Measurements from ENCODE around the gene ZDHHC7. TPM values are rescaled to one million over a fixed set of nuclear protein-coding genes. Genes with fewer than 3 reads are reported as not detected.
A peak's percentile ranks its signal among the peaks of the same experiment; 100 is the strongest.

ZDHHC7 gene
- total and polyA plus RNA-seq, 9 of the 15 experiments (the other 6 are each of a cell fraction or from before 2014, with no cell fraction given), result 1.7 to 49.7 (median 37.4) TPM

DNA sequence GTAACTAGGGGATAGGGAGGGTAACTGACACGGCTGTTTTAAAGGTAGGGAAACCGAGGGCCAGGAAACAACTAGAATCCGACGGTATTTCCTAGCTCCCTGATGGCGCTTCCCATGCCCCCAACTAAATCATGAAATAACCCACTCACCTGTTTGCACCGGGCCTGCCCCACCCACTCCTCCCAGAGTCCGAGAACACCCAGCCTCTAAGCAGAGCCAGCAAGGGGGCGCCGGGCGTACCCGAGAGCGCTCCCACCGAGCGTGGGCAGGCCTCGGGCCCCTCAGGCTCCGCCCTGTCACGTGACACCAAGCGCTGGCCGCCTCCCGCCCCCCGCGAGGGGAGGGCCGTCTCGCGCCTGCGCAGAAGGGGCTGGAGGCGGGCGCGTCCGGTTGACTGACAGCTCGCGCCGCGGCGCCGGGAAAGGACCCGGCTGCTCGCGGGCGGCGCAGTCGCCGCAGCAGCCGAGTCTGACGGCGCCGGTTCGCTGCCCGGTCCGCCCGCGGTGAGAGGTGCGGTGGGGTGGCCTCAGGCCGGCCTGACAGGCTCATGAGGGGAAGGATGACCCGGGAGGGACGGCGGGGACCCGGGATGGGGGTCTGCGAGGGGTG lies 16.1 kb upstream of the ZDHHC7 start, which contains the start of gene KIAA0513 (continued):
- TF ChIP-seq, protein P1, sequence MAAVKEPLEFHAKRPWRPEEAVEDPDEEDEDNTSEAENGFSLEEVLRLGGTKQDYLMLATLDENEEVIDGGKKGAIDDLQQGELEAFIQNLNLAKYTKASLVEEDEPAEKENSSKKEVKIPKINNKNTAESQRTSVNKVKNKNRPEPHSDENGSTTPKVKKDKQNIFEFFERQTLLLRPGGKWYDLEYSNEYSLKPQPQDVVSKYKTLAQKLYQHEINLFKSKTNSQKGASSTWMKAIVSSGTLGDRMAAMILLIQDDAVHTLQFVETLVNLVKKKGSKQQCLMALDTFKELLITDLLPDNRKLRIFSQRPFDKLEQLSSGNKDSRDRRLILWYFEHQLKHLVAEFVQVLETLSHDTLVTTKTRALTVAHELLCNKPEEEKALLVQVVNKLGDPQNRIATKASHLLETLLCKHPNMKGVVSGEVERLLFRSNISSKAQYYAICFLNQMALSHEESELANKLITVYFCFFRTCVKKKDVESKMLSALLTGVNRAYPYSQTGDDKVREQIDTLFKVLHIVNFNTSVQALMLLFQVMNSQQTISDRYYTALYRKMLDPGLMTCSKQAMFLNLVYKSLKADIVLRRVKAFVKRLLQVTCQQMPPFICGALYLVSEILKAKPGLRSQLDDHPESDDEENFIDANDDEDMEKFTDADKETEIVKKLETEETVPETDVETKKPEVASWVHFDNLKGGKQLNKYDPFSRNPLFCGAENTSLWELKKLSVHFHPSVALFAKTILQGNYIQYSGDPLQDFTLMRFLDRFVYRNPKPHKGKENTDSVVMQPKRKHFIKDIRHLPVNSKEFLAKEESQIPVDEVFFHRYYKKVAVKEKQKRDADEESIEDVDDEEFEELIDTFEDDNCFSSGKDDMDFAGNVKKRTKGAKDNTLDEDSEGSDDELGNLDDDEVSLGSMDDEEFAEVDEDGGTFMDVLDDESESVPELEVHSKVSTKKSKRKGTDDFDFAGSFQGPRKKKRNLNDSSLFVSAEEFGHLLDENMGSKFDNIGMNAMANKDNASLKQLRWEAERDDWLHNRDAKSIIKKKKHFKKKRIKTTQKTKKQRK (IDR thresholded peaks at IDR 0.05; ENCODE audit: borderline replicate concordance, low read depth, low read length), result no peak
- TF ChIP-seq ZNF780A (CRISPR knock-in tag; IDR thresholded peaks at IDR 0.05) (no peak), RNF2 (IDR thresholded peaks at IDR 0.05) (no peak), KLF16 (IDR thresholded peaks at IDR 0.05) (no peak), PYGO2 (tag; IDR thresholded peaks at IDR 0.05) (no peak), ZNF764 (CRISPR knock-in tag; IDR thresholded peaks at IDR 0.05; ENCODE audit: low read depth) (no peak), KLF6 (CRISPR knock-in tag; IDR thresholded peaks at IDR 0.05; ENCODE audit: borderline replicate concordance) (peak; percentile 54; the same call in 1 of the 2 replicates), MTF1 (CRISPR knock-in tag; IDR thresholded peaks at IDR 0.05; ENCODE audit: borderline replicate concordance) (no peak), STAT5A (IDR thresholded peaks at IDR 0.05; ENCODE audit: borderline replicate concordance, low read length) (no peak), KDM2B (CRISPR knock-in tag; IDR thresholded peaks at IDR 0.05) (peak; percentile 11; the same call in 1 of the 2 replicates), HCFC1 (IDR thresholded peaks at IDR 0.05; ENCODE audit: low read depth, low read length) (peak; percentile 46), HMGN3 (IDR thresholded peaks at IDR 0.05; ENCODE audit: borderline replicate concordance, extremely low read depth, insufficient read length, low read depth, low read length) (peak; percentile 89), CEBPG (CRISPR knock-in tag; IDR thresholded peaks at IDR 0.05) (no peak), CEBPG (tag; conservative IDR thresholded peaks at IDR 0.05 in 1 of 2, IDR thresholded peaks at IDR 0.05 in 1 of 2) (no peak), ZNF174 (CRISPR knock-in tag; IDR thresholded peaks at IDR 0.05) (no peak), MCM5 (IDR thresholded peaks at IDR 0.05; ENCODE audit: low read depth) (no peak)
- TF ChIP-seq, protein P2, sequence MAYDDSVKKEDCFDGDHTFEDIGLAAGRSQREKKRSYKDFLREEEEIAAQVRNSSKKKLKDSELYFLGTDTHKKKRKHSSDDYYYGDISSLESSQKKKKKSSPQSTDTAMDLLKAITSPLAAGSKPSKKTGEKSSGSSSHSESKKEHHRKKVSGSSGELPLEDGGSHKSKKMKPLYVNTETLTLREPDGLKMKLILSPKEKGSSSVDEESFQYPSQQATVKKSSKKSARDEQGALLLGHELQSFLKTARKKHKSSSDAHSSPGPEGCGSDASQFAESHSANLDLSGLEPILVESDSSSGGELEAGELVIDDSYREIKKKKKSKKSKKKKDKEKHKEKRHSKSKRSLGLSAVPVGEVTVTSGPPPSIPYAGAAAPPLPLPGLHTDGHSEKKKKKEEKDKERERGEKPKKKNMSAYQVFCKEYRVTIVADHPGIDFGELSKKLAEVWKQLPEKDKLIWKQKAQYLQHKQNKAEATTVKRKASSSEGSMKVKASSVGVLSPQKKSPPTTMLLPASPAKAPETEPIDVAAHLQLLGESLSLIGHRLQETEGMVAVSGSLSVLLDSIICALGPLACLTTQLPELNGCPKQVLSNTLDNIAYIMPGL (CRISPR knock-in tag; IDR thresholded peaks at IDR 0.05), result no peak
- TF ChIP-seq, protein P3, sequence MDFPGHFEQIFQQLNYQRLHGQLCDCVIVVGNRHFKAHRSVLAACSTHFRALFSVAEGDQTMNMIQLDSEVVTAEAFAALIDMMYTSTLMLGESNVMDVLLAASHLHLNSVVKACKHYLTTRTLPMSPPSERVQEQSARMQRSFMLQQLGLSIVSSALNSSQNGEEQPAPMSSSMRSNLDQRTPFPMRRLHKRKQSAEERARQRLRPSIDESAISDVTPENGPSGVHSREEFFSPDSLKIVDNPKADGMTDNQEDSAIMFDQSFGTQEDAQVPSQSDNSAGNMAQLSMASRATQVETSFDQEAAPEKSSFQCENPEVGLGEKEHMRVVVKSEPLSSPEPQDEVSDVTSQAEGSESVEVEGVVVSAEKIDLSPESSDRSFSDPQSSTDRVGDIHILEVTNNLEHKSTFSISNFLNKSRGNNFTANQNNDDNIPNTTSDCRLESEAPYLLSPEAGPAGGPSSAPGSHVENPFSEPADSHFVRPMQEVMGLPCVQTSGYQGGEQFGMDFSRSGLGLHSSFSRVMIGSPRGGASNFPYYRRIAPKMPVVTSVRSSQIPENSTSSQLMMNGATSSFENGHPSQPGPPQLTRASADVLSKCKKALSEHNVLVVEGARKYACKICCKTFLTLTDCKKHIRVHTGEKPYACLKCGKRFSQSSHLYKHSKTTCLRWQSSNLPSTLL (IDR thresholded peaks at IDR 0.05), result no peak
- TF ChIP-seq, protein P4, sequence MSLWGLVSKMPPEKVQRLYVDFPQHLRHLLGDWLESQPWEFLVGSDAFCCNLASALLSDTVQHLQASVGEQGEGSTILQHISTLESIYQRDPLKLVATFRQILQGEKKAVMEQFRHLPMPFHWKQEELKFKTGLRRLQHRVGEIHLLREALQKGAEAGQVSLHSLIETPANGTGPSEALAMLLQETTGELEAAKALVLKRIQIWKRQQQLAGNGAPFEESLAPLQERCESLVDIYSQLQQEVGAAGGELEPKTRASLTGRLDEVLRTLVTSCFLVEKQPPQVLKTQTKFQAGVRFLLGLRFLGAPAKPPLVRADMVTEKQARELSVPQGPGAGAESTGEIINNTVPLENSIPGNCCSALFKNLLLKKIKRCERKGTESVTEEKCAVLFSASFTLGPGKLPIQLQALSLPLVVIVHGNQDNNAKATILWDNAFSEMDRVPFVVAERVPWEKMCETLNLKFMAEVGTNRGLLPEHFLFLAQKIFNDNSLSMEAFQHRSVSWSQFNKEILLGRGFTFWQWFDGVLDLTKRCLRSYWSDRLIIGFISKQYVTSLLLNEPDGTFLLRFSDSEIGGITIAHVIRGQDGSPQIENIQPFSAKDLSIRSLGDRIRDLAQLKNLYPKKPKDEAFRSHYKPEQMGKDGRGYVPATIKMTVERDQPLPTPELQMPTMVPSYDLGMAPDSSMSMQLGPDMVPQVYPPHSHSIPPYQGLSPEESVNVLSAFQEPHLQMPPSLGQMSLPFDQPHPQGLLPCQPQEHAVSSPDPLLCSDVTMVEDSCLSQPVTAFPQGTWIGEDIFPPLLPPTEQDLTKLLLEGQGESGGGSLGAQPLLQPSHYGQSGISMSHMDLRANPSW (CRISPR knock-in tag; IDR thresholded peaks at IDR 0.05), result no peak

Measured in K562 (cell line).